Smooth muscle cell (in vitro differentiated cells): ENCODE results near the gene CHST15. TPM values are rescaled to one million over a fixed set of nuclear protein-coding genes. Genes with fewer than 3 reads are reported as not detected.

Experiments used
- DNase-seq: peaks from one replicate; lab custom pipeline; 2025; ENCODE audit not compliant: unreplicated experiment; lab: John Stamatoyannopoulos, UW
- H2AFZ ChIP-seq: fragments of 200-600 bp; sonication (generic); 2 replicates; pipeline ENCODE4 v1.6.0; 2016; ENCODE audit warnings: antibody characterized with exemption, low read depth, mild to moderate bottlenecking
- H3F3A ChIP-seq: fragments of 200-600 bp; sonication (generic); 2 replicates; pipeline ENCODE4 v1.6.0; 2017; ENCODE audit warnings: antibody characterized with exemption, low read depth
- H3K27ac ChIP-seq: fragments of 200-600 bp; sonication (generic); 2 replicates; pipeline ENCODE4 v1.5.1; 2016; ENCODE audit warnings: low read depth, mild to moderate bottlenecking
- H3K27me3 ChIP-seq: fragments of 200-600 bp; sonication (generic); 2 replicates; pipeline ENCODE4 v1.6.1; 2016; ENCODE audit warnings: low read depth, mild to moderate bottlenecking
- H3K36me3 ChIP-seq: fragments of 200-600 bp; sonication (generic); 2 replicates; pipeline ENCODE4 v1.5.1; 2016; ENCODE audit warnings: low read depth
- H3K4me1 ChIP-seq: fragments of 200-600 bp; sonication (generic); 2 replicates; pipeline ENCODE4 v1.5.1; 2016; ENCODE audit warnings: low read depth
- H3K4me2 ChIP-seq: fragments of 200-600 bp; sonication (generic); 2 replicates; pipeline ENCODE4 v1.6.0; 2016; ENCODE audit warnings: mild to moderate bottlenecking
- H3K4me3 ChIP-seq: fragments of 200-600 bp; sonication (generic); 2 replicates; pipeline ENCODE4 v1.5.1; 2016; ENCODE audit warnings: mild to moderate bottlenecking
- H3K79me2 ChIP-seq: fragments of 200-600 bp; sonication (generic); 2 replicates; pipeline ENCODE4 v1.6.0; 2016; ENCODE audit warnings: low read depth, mild to moderate bottlenecking
- H3K9ac ChIP-seq: fragments of 200-600 bp; sonication (generic); 2 replicates; pipeline ENCODE4 v1.6.0; 2016; ENCODE audit warnings: low read depth
- H3K9me3 ChIP-seq: fragments of 200-600 bp; sonication (generic); replicated peaks from 2 replicates; pipeline ENCODE4 v1.5.1; 2016; ENCODE audit warnings: low read depth
- H4K20me1 ChIP-seq: fragments of 200-600 bp; sonication (generic); 2 replicates; pipeline ENCODE4 v1.6.0; 2016; ENCODE audit warnings: low read depth
- CTCF ChIP-seq: fragments of 200-600 bp; sonication (generic); IDR thresholded peaks from 2 replicates; pipeline ENCODE4 v1.5.1; 2017; ENCODE audit warnings: borderline replicate concordance, mild to moderate bottlenecking, antibody characterized with exemption; ENCODE audit not compliant: insufficient read depth, poor library complexity, severe bottlenecking
- WGBS: methylation state at CpG from one replicate; pipeline ENCODE4 v1.1.7; 2016; ENCODE audit warnings: low lambda C conversion rate; 5-methylcytosine and 5-hydroxymethylcytosine counted together
- polyA plus RNA-seq: library from polyadenylated mRNA; unstranded; fragments of >200 nt; fragmentation: Nextera tagmentation; extraction: Ambion mirVana; gene quantifications from 2 replicates; pipeline ENCODE4 v1.2.1, GENCODE V29; 2016
- total RNA-seq: library from RNA; depleted of rRNA; stranded (reverse); fragments of >200 nt; gene quantifications from 2 replicates; pipeline ENCODE4 v1.2.3, GENCODE V29; 2014

Gene CHST15
- total and polyA plus RNA-seq, 2 experiments from 2014 or later: 14.1 to 20.4 TPM

DNA sequence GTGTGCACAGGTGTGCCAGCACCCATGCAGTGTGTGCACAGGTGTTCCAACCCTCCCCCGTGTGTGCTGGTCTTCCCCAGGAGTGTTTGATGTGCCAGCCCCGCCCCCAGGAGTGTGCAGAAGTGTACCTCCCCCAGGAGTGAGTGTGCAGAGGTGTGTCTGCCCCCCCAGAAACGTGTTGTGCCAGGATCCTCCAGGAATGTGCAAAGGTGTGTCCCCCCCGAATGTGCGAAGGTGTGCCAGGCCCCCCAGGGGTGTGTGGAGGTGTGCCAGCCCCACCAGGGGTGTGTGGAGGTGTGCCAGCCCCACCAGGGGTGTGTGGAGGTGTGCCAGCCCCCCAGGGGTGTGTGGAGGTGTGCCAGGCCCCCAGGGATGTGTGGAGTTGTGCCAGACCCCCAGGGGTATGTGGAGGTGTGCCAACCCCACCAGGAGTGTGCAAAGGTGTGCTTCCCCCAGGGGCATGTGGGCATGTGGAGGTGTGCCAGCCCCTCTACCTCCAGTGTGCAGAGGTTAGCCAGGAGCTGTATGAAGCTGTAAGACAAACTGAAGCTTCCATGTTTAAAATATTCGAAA is 33.2 kb downstream of the CHST15 start:
- Histone ChIP-seq H3K9me3 (no peaks in the 10 kb centered on the region), H3K4me3 (no peak overlapping the region), H3K27ac (no peak overlapping the region), H3K4me2 (no peak overlapping the region), H4K20me1 (peaks cover 64% of the 10 kb centered on the region), H3K36me3 (no peaks in the 10 kb centered on the region), H3K9ac (no peak overlapping the region), H3K27me3 (no peaks in the 10 kb centered on the region), H3F3A (peaks cover 9% of the 10 kb centered on the region), H2AFZ (no peak overlapping the region), H3K4me1 (peaks cover 10% of the 10 kb centered on the region), H3K79me2 (peaks cover 2% of the 10 kb centered on the region)
- TF ChIP-seq CTCF: no peak
- WGBS: 90% methylated on average over 5 of the region's 6 CpGs
- no peak for DNase-seq

GRCh38 chr10:124059551-124059950 is 33.8 kb downstream of the CHST15 start:
- TF ChIP-seq CTCF: no peak
- Histone ChIP-seq H2AFZ (no peak overlapping the region), H3K27me3 (no peaks in the 10 kb centered on the region), H3K79me2 (peaks cover 9% of the 10 kb centered on the region), H3K4me3 (no peak overlapping the region), H3K36me3 (no peaks in the 10 kb centered on the region), H3K4me2 (no peak overlapping the region), H3K4me1 (peaks cover 8% of the 10 kb centered on the region), H4K20me1 (peaks cover 71% of the 10 kb centered on the region), H3K9ac (no peak overlapping the region), H3K27ac (no peak overlapping the region), H3K9me3 (no peaks in the 10 kb centered on the region), H3F3A (peaks cover 9% of the 10 kb centered on the region)
- WGBS: 96% methylated on average over 12 of the region's 12 CpGs
- no peak for DNase-seq

GRCh38 chr10:124058346-124059003 is 34.9 kb downstream of the CHST15 start:
- H3K9ac ChIP-seq: no peak overlapping the region
- no peaks in the 10 kb centered on the region for H3K9me3 ChIP-seq
- no peak for TF ChIP-seq CTCF
- H4K20me1 ChIP-seq: peaks cover 79% of the 10 kb centered on the region
- H3K36me3 ChIP-seq: no peaks in the 10 kb centered on the region
- H3K4me1 ChIP-seq: peaks cover 2% of the 10 kb centered on the region
- H3K4me2 ChIP-seq: no peak overlapping the region
- no peak for DNase-seq
- H3F3A ChIP-seq: peaks cover 2% of the 10 kb centered on the region
- peaks cover 9% of the 10 kb centered on the region for H3K79me2 ChIP-seq
- no peak overlapping the region for H3K27ac ChIP-seq
- no peaks in the 10 kb centered on the region for H3K27me3 ChIP-seq
- H2AFZ ChIP-seq: no peak overlapping the region
- H3K4me3 ChIP-seq: no peak overlapping the region
- WGBS: 95% methylated on average over 8 of the region's 8 CpGs

DNA sequence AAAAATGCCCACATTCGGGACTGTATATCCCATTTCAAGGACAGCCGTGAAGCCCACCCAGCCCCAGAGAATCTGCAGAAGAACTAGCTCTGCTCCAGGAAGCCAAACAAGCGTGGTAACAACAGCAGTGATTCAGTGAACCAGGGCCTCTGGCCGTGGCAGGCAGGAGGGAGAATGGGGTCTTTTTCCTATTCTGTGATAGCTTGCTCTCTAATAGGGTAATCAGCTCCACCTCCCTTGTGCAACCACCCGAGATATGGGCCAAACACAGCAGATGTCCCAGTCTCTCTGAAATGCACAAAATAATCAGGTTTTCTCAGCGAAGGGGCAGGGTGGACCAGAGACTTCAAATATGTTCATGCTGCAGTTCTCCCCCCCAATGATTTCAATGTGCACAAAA is 35.8 kb downstream of the CHST15 start:
- Histone ChIP-seq H2AFZ (no peak overlapping the region), H3K9ac (no peak overlapping the region), H3F3A (no peaks in the 10 kb centered on the region), H3K36me3 (no peaks in the 10 kb centered on the region), H3K4me2 (no peak overlapping the region), H3K27me3 (no peaks in the 10 kb centered on the region), H4K20me1 (peaks cover 82% of the 10 kb centered on the region), H3K4me1 (no peaks in the 10 kb centered on the region), H3K27ac (no peak overlapping the region), H3K9me3 (no peaks in the 10 kb centered on the region), H3K4me3 (no peak overlapping the region), H3K79me2 (peaks cover 9% of the 10 kb centered on the region)
- no peak for DNase-seq
- TF ChIP-seq CTCF: no peak
- 74% methylated on average over 6 of the region's 6 CpGs for WGBS
